Mesothelial cell of epicardium (in vitro differentiated cells): ENCODE measurements around the gene CDC42. TPM values are rescaled to one million over a fixed set of nuclear protein-coding genes. Genes with fewer than 3 reads are reported as not detected.

Experiments
- DNase-seq, 2 experiments: peaks; one replicate each; pipeline ENCODE4 v3.0.0; 2021; ENCODE audit warnings: low spot score in 2 of 2; ENCODE audit not compliant: unreplicated experiment in 2 of 2
- H3K27ac Mint-ChIP-seq: 2 replicates; pipeline ENCODE4 v1.8.0; 2021; ENCODE audit warnings: mixed read lengths
- H3K27me3 Mint-ChIP-seq: 2 replicates; pipeline ENCODE4 v1.8.0; 2021; ENCODE audit warnings: low read depth, mixed read lengths
- H3K36me3 Mint-ChIP-seq: 2 replicates; pipeline ENCODE4 v1.8.0; 2021; ENCODE audit warnings: mixed read lengths
- H3K4me1 Mint-ChIP-seq: 2 replicates; pipeline ENCODE4 v1.8.0; 2021; ENCODE audit warnings: mixed read lengths
- H3K4me3 Mint-ChIP-seq: 2 replicates; pipeline ENCODE4 v1.8.0; 2021; ENCODE audit warnings: mild to moderate bottlenecking, moderate library complexity, mixed read lengths
- H3K9me3 Mint-ChIP-seq: 2 replicates; pipeline ENCODE4 v1.8.0; 2021; ENCODE audit warnings: mixed read lengths
- total RNA-seq: library from RNA; stranded (reverse); gene quantifications from 3 replicates; pipeline ENCODE4 v1.2.1, GENCODE V29; 2021
- TF ChIP-seq, protein P1 (sequence below): fragments of 200-600 bp; sonication (generic); IDR thresholded peaks from one replicate; pipeline ENCODE4 v1.5.0; 2021; ENCODE audit warnings: antibody characterized with exemption; ENCODE audit not compliant: unreplicated experiment

CDC42 gene
- total RNA-seq, 1 donor from 2014 or later = 244 TPM

DNA sequence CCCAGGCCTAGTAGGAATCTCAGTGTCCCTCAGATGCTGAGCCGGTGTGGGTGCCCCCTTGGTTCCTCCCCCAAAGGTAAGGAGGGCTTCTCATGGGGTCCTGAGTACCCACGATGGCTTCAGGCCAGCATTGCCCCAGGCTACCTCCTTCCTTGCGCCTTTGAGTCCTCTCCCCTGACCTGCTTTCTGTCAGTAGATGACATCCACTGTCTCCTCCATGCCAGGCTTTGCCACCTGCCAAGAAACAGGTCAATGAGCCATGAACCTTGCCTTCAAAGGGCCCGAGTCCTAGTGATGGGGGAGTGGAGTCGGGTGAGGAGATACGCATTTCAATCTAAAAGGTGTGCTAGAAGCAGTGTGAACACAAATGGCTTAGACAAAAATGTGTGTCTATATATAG lies 74.7 kb downstream of the CDC42 start:
- no peaks in the 10 kb centered on the region for H3K9me3 Mint-ChIP-seq
- no peak overlapping the region for H3K4me3 Mint-ChIP-seq
- no peaks in the 10 kb centered on the region for H3K27me3 Mint-ChIP-seq
- DNase-seq = no peak
- peaks cover 13% of the 10 kb centered on the region for H3K4me1 Mint-ChIP-seq
- H3K27ac Mint-ChIP-seq = no peak overlapping the region
- peaks cover 7% of the 10 kb centered on the region for H3K36me3 Mint-ChIP-seq
- TF ChIP-seq, protein P1, sequence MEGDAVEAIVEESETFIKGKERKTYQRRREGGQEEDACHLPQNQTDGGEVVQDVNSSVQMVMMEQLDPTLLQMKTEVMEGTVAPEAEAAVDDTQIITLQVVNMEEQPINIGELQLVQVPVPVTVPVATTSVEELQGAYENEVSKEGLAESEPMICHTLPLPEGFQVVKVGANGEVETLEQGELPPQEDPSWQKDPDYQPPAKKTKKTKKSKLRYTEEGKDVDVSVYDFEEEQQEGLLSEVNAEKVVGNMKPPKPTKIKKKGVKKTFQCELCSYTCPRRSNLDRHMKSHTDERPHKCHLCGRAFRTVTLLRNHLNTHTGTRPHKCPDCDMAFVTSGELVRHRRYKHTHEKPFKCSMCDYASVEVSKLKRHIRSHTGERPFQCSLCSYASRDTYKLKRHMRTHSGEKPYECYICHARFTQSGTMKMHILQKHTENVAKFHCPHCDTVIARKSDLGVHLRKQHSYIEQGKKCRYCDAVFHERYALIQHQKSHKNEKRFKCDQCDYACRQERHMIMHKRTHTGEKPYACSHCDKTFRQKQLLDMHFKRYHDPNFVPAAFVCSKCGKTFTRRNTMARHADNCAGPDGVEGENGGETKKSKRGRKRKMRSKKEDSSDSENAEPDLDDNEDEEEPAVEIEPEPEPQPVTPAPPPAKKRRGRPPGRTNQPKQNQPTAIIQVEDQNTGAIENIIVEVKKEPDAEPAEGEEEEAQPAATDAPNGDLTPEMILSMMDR = no peak

DNA sequence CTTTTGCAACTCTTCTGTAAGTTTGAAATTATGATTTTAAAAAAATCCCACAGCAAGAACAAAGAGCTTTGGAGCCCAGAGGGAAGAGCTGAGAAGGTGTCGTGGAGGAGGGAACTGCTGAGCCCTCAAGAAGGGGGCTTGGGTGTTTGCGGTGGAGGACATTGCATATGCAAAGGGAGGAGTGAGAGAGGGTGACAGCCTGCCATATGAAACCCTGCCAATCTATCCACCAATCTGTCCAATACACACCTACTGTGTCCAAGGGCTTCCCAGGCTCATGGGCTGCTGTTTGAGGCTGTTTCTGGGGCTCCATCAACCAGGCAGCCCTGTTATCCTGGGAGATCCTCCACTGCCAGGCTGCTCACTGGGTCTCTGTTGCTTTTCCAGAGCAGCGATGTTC lies 75.2 kb downstream of the CDC42 start:
- peaks cover 8% of the 10 kb centered on the region for H3K4me1 Mint-ChIP-seq
- TF ChIP-seq, protein P1 = no peak
- no peaks in the 10 kb centered on the region for H3K9me3 Mint-ChIP-seq
- DNase-seq = no peak
- no peak overlapping the region for H3K27ac Mint-ChIP-seq
- no peak overlapping the region for H3K4me3 Mint-ChIP-seq
- peaks cover 7% of the 10 kb centered on the region for H3K36me3 Mint-ChIP-seq
- H3K27me3 Mint-ChIP-seq = no peaks in the 10 kb centered on the region

- Mint-ChIP-seq H3K27me3 (no peaks in the 10 kb centered on the region), H3K4me1 (peaks cover 7% of the 10 kb centered on the region), H3K36me3 (peaks cover 7% of the 10 kb centered on the region), H3K27ac (no peak overlapping the region), H3K4me3 (no peak overlapping the region), H3K9me3 (no peaks in the 10 kb centered on the region)
- TF ChIP-seq, protein P1 = no peak
- DNase-seq = no peak
Measured at GRCh38 chr1:22128392-22128791, 75.9 kb downstream of the CDC42 start.

DNA sequence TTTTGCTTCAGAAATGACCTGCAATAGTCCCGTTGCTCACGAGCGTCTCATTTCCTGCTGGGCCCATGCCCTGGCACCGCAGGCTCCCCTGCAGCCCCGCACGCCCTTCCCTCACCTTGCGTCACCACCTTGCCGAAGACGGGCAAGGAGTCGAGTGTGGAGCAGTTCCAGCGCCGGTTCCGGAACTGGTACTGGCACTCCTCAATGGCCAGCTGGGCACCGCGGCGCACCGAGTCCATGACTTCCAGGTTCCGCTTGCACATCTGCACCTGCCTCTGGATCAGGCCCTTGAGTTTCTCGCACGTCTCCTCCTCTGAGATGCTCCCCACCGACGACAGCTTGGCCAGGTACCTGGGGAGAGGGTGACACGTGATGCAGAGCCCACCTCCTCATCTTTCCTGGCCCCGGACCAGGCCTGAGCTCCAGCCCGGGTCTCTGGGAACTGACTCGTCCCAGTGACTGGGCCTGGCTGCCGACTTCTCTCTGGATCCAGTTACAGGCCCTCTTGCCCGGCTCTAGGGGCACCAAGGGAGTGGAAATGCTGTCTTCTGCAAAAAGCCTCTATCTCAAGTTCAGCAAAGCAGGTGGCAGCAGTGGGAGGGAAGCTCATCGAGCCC lies 77.1 kb downstream of the CDC42 start:
- Mint-ChIP-seq H3K36me3 (peaks cover 7% of the 10 kb centered on the region), H3K9me3 (no peaks in the 10 kb centered on the region), H3K27ac (no peak overlapping the region), H3K27me3 (no peaks in the 10 kb centered on the region), H3K4me1 (peaks cover 16% of the 10 kb centered on the region), H3K4me3 (no peak overlapping the region)
- no peak for DNase-seq
- TF ChIP-seq, protein P1 = no peak

DNA sequence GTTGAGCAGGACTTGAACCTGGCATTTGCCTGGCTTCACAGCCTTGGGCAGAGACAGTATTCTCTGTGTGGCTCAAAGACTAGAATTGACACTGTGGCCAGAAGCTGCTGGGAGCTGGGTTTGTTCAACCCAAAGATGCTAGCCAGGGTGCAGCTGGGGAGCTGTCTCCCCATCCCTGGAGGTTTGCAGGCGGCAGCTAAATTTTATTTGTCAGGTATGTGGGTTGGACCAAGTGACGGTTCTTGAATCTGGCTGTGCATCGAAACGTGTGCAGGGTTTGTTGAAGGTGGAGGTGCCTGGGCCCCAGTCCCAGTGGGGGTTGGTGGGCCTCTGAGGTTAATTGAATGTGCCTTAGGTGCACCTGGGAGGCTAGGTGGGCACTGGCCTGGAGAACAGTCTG lies 78.6 kb downstream of the CDC42 start:
- no peak for DNase-seq
- Mint-ChIP-seq H3K36me3 (peaks cover 7% of the 10 kb centered on the region), H3K27me3 (peaks cover 6% of the 10 kb centered on the region), H3K4me3 (no peak overlapping the region), H3K4me1 (peaks cover 19% of the 10 kb centered on the region), H3K9me3 (no peaks in the 10 kb centered on the region), H3K27ac (no peak overlapping the region)
- TF ChIP-seq, protein P1 = no peak
